GM12873 (cell line): ENCODE results near the gene DHCR24.

ENCODE experiments used
- CTCF ChIP-seq: IDR thresholded peaks from 2 replicates; pipeline ENCODE4 v1.5.1; 2012; ENCODE audit warnings: low read depth, mild to moderate bottlenecking, moderate library complexity, low read length, control low read depth; ENCODE audit not compliant: insufficient read depth; ENCODE audit errors: missing control alignments

The DHCR24 gene

GRCh38 chr1:54874079-54874830, 12.7 kb downstream of the DHCR24 start:
- no peak for TF ChIP-seq CTCF

- TF ChIP-seq CTCF: no peak
Measured at GRCh38 chr1:54872036-54872331, 15.0 kb downstream of the DHCR24 start.

- TF ChIP-seq CTCF: no peak
Measured at GRCh38 chr1:54871275-54872035, 15.5 kb downstream of the DHCR24 start.

GRCh38 chr1:54870869-54871268, 16.1 kb downstream of the DHCR24 start:
- TF ChIP-seq CTCF: no peak

GRCh38 chr1:54869173-54869851, 17.7 kb downstream of the DHCR24 start:
- TF ChIP-seq CTCF: no peak

GRCh38 chr1:54867717-54868057, 19.3 kb downstream of the DHCR24 start:
- no peak for TF ChIP-seq CTCF
